ENCODE results near the gene PDILT.

The PDILT gene

DNA sequence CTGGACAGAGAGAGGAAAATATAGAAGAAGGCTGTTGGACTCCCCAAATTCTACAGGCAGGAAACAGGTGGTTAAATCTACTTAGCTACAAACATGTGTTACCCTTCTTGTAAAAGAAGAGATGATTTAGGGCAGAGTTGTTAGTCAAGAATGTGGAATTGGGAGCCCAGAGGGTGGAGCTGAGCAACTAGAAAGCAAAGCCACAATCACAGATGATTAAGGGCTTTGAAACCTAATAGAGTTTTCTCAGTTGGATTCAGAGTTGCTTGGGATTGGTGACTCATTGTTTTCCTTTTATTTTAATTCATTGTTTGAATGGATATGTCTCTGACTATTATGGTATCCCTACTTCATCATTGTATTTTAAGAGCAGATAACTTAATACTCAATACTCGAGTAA lies 11.0 kb upstream of the PDILT start:
- TF ChIP-seq POLR2A (IDR thresholded peaks at IDR 0.05; ENCODE audit: low read depth, low read length), result no peak
- FAIRE-seq (no peak), DNase-seq (ENCODE audit: insufficient read length, low spot score) (no peak)

DNA sequence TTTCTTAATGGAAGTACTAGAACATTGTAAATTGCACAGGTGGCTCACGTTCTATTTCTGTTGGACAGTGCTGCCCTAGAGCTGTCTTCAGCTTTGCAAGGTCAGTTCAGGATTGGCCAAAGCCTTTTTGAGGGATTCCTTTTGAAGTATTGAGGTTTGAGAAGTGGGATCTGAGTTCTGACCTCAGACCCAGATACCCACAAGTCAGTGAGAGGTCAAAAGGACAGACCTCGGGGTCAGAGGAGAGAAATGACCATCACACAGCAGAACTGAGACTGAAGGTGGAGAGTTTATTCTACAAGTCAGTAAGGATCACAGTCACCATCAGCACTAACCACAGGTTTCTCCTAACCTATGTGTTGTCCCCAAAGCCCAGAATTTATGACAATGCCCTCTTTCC lies 6.5 kb upstream of the PDILT start:
- FAIRE-seq, result no peak
- no peak for TF ChIP-seq POLR2A (IDR thresholded peaks at IDR 0.05; ENCODE audit: low read depth, low read length)

DNA sequence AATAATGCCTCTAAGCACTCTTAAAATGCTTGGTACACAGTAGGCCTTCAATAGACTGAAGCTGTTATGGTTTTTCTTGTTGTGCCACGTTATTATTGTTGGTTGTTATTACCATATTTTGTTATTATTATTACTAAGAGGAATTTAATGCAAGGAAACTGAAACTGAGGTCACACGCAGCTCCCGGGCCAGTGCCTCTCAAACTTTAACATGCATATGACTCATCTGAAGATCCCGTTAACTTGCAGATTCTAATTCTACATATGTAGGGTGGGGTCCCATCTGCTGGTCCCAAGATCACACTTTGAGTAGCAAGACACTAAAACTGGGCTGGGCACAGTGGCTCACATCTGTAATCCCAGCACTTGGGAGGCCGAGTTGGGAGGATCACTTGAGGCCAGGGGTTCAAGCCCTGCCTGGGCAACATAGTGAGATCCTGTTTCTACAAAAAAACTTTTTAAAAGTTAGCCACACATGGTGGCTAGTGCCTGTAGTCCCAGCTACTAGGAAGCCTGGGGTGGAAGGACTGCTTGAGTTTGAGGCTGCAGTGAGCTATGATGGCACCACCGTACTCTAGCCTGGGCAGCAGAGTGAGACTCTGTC lies 5.7 kb upstream of the PDILT start:
- no peak for FAIRE-seq
- peak; percentile 17 for DNase-seq (ENCODE audit: insufficient read length, low spot score)
- TF ChIP-seq POLR2A (IDR thresholded peaks at IDR 0.05; ENCODE audit: low read depth, low read length), result no peak

More for the DNA sequence above, 6.5 kb upstream of the PDILT start:
- DNase-seq (ENCODE audit: insufficient read length, low spot score), result no peak

DNA sequence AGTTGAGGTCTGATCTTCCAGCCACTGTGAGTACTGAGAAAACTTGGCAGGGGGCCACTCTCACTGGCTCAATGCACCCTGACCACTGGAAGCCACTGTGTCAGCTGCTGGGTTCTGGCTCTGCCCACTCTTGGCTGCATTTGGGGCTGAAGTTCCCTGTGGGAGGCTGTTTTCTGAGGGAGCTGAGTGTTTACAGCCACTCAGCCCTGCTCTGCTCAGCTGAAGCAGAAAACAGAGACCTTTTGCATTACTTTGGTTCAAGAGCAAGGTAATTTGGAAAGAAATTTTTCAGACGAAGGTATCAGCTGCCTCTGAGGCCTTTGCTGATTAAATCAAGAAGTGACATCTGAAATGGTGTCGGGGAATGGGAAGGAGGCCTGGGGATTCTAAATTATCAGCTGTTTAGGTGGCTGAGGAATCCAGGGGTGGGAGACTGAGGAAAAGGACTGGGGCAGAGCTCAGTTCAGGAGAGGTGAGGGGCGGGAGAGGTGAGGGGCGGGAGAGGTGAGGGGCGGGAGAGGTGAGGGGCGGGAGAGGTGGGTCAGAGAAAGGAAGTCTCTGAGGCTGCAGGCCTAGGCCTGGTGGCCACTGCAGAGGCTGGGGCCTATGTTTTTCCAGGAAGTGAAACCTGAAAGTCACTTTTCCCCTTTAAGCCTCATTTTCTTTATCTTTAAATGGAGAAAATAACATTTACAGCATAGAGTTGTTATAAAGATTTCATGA lies 5.0 kb upstream of the PDILT start, which contains the start of gene ACSM5:
ACSM5 (plus strand) TSS at position 137 of the 723 bp plus-strand sequence. CDS start 1,951 bp downstream, outside the sequence.
- FAIRE-seq (no peak), DNase-seq (ENCODE audit: insufficient read length, low spot score) (no peak)
- TF ChIP-seq POLR2A (IDR thresholded peaks at IDR 0.05; ENCODE audit: low read depth, low read length), result no peak

DNA sequence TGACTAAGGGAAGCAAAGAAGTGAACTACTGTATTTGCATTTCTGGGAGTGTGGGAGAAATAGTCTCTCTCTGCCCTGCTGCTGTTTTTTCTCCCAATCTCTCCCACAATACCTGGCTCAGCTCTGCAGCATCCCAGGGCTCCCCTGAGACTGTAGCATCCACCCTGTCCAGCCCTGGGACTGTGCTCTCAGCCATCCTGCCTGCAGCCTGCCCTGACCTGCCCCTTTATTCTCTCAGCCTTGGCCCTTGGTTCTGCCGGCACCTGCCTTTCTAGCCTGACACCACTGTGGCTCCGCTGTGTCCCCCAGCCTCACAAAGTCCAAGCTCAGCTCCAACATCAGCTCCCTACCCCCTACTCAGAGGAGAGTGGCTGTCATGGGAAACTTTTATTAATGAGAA lies 1.9 kb downstream of the PDILT start:
- no peak for FAIRE-seq
- TF ChIP-seq POLR2A (IDR thresholded peaks at IDR 0.05; ENCODE audit: low read depth, low read length), result no peak
- DNase-seq (ENCODE audit: insufficient read length, low spot score), result no peak

DNA sequence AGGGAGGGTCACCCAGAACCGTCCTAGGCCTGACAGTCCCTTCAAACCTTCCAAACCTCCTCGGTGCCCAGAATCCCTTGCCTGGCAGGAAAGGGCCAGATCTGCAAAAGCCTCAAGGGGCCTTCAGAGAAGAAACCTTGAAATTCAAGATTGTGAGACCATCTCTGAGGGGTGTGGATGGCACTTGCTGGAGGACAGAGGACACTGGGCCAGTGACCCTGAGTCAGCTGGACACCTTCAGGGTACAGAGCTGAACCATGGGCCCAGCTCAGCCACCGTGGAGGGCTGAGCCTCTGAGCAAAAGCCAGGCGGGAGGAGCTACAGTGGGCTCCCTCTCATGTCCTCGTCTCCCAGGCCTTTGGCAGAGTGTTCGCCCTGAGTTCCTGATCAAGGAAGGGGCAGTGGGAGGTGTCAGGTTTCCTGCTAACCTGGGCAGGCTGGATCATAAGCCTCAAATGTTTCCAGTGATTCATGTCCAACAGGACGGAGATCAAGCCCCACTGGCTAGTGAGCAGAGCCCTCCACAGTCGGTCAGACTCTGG lies 3.0 kb downstream of the PDILT start:
- FAIRE-seq, result no peak
- no peak for DNase-seq (ENCODE audit: insufficient read length, low spot score)
- no peak for TF ChIP-seq POLR2A (IDR thresholded peaks at IDR 0.05; ENCODE audit: low read depth, low read length)

DNA sequence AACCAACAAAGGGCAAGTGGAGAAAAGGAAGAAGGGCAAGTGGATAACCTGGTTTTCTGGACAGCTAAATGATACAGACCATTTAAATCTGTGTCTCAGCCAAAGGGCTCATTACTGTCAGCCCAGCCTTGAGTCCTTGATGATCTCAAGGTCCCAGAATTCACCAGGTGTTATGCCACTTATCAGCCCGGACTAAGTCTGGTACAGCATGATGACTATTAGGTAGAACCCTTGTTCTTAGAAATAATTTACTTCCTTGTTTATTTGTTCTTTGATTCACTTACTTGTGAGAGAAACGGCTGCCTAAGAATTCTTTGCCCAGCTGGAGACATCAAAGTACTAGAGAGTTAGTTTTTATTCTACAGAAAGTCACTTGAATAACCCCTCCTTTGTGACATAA lies 3.5 kb downstream of the PDILT start:
- TF ChIP-seq POLR2A (IDR thresholded peaks at IDR 0.05; ENCODE audit: low read depth, low read length), result no peak
- FAIRE-seq (no peak), DNase-seq (ENCODE audit: insufficient read length, low spot score) (no peak)

DNA sequence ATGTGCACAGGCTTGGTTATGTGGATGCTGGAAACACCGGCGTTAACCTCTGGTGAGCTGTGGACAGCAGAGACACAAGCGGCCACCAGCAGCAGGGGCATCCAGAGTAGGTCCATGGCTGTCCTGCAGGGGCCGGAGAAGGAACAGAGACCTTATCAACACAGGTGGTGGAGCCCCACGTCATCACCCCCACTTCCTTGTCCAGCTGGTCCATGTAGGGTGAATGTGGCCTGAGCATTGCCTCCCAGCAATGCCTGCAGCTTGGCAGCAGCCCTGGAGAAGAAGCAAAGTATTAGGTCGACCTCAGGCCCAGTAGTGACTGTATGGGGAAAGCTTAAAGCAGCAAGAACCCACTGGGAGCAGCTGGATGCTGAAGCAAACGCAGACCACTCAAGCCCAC lies 5.4 kb downstream of the PDILT start:
- no peak for TF ChIP-seq POLR2A (IDR thresholded peaks at IDR 0.05; ENCODE audit: low read depth, low read length)
- FAIRE-seq (no peak), DNase-seq (ENCODE audit: insufficient read length, low spot score) (no peak)

DNA sequence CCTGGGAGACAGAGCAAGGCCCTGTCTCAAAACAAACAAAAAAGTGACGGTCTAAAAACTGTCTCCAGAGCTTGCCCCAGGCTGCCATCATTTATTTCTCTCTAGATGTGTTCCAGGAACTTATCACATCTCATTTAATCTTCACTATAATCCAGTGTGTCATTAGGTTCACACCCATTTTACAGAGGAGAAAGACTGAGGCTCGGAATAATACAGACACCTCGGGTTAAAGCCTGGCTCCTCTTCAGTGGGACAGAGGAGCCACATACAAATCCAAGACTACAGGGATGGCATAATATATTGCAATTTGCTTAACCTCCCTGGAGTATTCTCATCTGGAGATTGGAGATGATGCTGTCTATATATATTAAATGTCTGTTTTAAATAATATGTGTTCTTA lies 5.9 kb downstream of the PDILT start:
- DNase-seq (ENCODE audit: insufficient read length, low spot score), result no peak
- TF ChIP-seq POLR2A (IDR thresholded peaks at IDR 0.05; ENCODE audit: low read depth, low read length), result no peak
- no peak for FAIRE-seq

DNA sequence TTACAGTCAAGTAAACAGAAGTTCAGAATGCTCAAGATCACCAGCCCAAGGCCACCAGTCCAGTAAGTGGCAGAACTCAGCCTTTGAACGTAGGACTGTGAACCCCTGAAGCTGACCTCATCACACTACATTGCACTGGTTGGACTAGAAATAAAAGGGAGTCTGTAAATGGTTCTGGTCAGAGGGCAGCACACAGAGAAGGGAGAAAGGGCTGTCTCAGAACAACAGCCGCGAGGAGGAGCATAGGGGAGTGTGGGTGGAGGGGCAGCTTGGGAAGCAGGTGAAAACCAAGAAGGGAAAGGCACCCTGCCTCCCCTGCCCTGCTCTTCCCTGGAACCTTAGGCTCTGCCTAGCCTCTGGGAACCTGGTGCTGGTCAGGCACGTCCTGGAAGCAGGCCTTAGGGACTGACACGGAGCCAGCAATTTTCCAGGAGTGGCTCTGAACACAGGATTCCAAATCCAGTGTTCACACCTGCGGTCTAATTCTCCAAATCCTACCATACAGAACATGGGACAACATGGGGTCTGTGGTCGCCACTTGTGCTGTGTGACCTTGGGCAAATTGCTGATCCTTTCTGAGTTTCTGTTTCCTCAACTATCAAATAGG lies 7.0 kb downstream of the PDILT start:
- no peak for FAIRE-seq
- no peak for DNase-seq (ENCODE audit: insufficient read length, low spot score)
- no peak for TF ChIP-seq POLR2A (IDR thresholded peaks at IDR 0.05; ENCODE audit: low read depth, low read length)

DNA sequence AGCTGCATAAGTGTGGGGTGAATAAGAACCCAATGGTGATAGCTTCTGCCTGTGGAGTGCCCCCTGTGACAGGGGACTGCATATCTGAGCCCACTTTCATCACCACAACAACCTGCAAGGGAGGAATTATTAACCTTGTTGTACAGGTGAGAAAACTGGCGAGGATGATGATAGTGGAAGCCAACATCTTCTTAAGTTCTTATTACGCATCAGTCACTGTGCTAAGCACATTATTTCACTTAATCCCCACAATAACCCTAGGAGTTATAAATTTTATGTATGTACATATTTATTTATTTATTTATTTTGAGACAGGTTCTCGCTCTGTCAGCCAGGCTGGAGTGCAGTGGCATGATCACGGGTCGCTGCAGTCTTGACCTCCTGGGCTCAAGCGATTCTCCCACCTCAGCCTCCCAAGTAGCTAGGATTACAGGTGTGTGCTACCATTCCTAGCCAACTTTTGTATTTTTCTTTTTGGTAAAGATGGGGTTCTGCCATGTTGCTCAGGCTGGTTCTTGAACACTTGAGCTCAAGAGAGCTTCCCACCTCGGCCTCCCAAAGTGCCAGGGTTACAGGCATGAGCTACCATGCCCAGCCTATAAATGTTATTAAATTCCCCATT lies 7.6 kb downstream of the PDILT start:
- DNase-seq (ENCODE audit: insufficient read length, low spot score) (no peak), FAIRE-seq (no peak)
- TF ChIP-seq POLR2A (IDR thresholded peaks at IDR 0.05; ENCODE audit: low read depth, low read length), result no peak

DNA sequence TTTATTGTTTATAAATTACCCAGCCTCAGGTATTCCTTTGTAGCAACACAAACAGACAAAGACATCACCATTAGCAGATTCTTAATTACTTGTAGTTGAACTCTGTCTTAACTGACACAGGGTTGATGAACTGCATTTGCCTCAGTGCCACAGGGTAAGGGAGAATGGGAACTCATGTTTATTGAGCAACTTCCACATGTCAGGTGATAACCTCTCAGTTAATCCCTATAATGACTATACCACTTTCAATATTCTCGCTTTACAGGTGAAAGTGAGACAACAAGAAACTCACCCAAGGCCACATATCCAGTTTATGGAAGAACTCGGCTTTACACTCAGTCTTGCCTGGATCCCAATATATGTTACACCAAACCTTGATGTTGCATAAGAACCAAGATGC lies 8.6 kb downstream of the PDILT start:
- DNase-seq (ENCODE audit: insufficient read length, low spot score), result no peak
- no peak for TF ChIP-seq POLR2A (IDR thresholded peaks at IDR 0.05; ENCODE audit: low read depth, low read length)
- FAIRE-seq, result no peak

DNA sequence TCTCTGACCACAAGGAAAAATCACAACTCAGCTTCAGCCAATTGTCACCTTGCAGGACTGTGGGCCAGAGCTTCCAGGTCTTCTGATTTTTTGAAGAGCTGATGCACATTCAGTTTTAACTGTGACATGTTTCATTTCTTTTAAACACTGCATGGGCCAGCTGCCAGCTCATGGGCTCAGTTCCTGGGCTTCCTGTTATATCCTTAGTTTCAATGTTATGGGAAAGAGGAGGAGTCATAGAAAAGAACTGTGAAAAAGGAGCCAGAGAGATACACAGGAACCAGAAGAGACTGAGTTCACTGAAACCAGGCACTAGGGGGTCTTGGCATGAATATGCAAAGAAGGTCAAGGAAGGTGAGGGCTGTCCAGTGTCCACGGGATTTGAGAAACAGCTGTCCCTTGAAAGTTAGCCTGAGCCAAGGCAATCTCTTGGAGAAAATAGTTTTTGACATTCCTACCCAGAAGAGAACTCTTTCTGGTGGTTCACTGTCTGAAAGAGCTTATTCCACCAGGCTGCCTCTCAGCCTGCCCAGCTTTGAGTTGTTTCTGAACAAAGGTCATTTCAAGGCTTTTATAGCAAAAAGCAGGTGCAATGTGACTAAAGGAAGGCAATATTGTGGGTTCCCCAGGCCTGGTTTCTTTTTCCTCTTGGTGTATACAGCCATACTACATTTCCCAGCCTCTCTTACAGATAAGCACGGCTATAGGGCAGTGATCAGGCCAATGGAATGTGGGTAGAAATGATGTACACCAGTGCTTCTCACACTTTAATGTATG lies 10.5 kb downstream of the PDILT start:
- DNase-seq (ENCODE audit: insufficient read length, low spot score) (no peak), FAIRE-seq (no peak)
- TF ChIP-seq POLR2A (IDR thresholded peaks at IDR 0.05; ENCODE audit: low read depth, low read length), result no peak

Data from H54 (cell line).